Measurements from ENCODE around the gene MYH10.

DNA sequence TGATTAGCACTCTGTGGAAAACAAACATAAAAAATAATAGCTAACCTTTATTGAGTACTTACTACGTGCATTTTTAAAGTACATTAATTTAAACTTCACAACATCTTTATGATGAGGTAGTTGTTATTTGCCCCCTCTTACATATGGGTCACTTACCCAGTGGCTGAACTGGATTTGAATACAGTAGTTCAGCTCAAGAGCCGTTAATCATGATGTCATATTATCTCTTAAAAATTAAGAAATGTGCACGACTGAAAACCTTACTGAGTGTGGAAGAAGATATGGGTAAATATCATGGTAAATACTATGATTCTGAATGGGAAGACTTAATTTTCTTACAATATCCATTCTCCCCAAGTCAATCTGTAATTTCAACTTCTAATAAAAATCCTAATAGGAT is 177.2 kb downstream of the MYH10 start:
- TF ChIP-seq, protein P1, sequence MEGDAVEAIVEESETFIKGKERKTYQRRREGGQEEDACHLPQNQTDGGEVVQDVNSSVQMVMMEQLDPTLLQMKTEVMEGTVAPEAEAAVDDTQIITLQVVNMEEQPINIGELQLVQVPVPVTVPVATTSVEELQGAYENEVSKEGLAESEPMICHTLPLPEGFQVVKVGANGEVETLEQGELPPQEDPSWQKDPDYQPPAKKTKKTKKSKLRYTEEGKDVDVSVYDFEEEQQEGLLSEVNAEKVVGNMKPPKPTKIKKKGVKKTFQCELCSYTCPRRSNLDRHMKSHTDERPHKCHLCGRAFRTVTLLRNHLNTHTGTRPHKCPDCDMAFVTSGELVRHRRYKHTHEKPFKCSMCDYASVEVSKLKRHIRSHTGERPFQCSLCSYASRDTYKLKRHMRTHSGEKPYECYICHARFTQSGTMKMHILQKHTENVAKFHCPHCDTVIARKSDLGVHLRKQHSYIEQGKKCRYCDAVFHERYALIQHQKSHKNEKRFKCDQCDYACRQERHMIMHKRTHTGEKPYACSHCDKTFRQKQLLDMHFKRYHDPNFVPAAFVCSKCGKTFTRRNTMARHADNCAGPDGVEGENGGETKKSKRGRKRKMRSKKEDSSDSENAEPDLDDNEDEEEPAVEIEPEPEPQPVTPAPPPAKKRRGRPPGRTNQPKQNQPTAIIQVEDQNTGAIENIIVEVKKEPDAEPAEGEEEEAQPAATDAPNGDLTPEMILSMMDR (IDR thresholded peaks at IDR 0.05; ENCODE audit: low read depth, low read length, missing input control), result no peak
- TF ChIP-seq TAF1 (conservative IDR thresholded peaks at IDR 0.05), result no peak

Measured in liver (tissue), 3 donors.